GM06990 (cell line): ENCODE measurements around the gene ZNF638.
A peak's percentile ranks its signal among the peaks of the same experiment; 100 is the strongest.

Experiments used
- DNase-seq: peaks from one replicate; pipeline ENCODE4 v3.0.0-alpha.2; 2011; ENCODE audit not compliant: insufficient read length; ENCODE audit errors: extremely low read depth
- H3K27me3 ChIP-seq: replicated peaks from 2 replicates; pipeline ENCODE4 v1.6.0; 2011; ENCODE audit warnings: low read length; ENCODE audit not compliant: control insufficient read depth, insufficient read depth
- H3K36me3 ChIP-seq: 2 replicates; pipeline ENCODE4 v1.5.1; 2011; ENCODE audit warnings: low read length; ENCODE audit not compliant: control insufficient read depth, insufficient read depth
- H3K4me3 ChIP-seq: replicated peaks from 2 replicates; pipeline ENCODE4 v1.5.1; 2011; ENCODE audit warnings: low read depth, mild to moderate bottlenecking, control low read depth, low read length
- CTCF ChIP-seq: IDR thresholded peaks from 2 replicates; pipeline ENCODE4 v1.5.1; 2011; ENCODE audit warnings: low read length, control low read depth, mild to moderate bottlenecking, inconsistent platforms; ENCODE audit not compliant: insufficient read depth, poor library complexity, severe bottlenecking

ZNF638 gene

DNA sequence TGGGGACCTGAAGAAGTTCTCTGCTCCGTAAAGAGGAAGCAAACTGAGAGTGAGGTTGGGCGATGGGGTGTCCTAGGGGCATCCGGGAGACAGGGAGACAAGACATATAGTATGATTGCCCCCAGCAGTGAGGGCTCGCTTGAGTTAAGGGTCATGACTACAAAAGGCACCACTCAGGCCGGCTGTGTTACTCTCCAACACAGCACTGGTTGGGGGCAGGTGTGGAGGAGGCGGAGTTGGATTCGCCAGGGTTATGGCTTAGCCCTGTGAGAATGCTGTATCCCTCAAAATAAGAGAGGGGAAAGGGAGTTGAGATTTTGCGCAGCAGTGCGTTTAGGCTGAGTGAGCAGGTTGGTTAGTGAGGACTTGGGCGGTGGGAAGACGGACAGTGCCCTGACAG is 133.8 kb downstream of the ZNF638 start:
- TF ChIP-seq CTCF = no peak
- H3K27me3 ChIP-seq = peaks cover 4% of the 10 kb centered on the region
- no peak overlapping the region for H3K4me3 ChIP-seq
- H3K36me3 ChIP-seq = no peaks in the 10 kb centered on the region
- no peak for DNase-seq

DNA sequence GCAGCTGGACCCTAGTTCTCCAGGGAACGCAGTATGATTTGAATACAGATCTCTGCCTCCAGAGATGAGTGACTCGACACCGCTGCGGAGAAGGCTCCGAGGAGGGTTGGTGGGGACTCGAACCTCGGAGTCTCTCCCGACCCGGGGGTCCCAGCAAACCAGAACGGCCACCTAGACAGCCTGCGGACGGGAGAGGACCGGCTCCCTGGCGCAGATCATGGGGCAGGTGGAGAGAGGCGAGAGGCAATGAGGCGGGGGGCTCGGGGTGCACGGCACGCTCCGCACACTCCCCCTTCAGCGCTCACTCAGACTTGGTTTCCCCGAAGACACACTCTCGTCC is 134.3 kb downstream of the ZNF638 start:
- peaks cover 4% of the 10 kb centered on the region for H3K27me3 ChIP-seq
- no peak overlapping the region for H3K4me3 ChIP-seq
- no peak for DNase-seq
- no peak for TF ChIP-seq CTCF
- no peaks in the 10 kb centered on the region for H3K36me3 ChIP-seq

- DNase-seq = no peak
Measured at GRCh38 chr2:71466301-71467179, 135.0 kb downstream of the ZNF638 start.

GRCh38 chr2:71467180-71467815 is 135.7 kb downstream of the ZNF638 start:
- Histone ChIP-seq H3K27me3 (peaks cover 4% of the 10 kb centered on the region), H3K36me3 (no peaks in the 10 kb centered on the region), H3K4me3 (peak overlapping the region; percentile 56)
- no peak for TF ChIP-seq CTCF
- no peak for DNase-seq

More at GRCh38 chr2:71466301-71467179, 135.0 kb downstream of the ZNF638 start:
- Histone ChIP-seq H3K36me3 (no peaks in the 10 kb centered on the region), H3K27me3 (peaks cover 4% of the 10 kb centered on the region), H3K4me3 (peak overlapping the region; percentile 56)
- TF ChIP-seq CTCF = no peak

DNA sequence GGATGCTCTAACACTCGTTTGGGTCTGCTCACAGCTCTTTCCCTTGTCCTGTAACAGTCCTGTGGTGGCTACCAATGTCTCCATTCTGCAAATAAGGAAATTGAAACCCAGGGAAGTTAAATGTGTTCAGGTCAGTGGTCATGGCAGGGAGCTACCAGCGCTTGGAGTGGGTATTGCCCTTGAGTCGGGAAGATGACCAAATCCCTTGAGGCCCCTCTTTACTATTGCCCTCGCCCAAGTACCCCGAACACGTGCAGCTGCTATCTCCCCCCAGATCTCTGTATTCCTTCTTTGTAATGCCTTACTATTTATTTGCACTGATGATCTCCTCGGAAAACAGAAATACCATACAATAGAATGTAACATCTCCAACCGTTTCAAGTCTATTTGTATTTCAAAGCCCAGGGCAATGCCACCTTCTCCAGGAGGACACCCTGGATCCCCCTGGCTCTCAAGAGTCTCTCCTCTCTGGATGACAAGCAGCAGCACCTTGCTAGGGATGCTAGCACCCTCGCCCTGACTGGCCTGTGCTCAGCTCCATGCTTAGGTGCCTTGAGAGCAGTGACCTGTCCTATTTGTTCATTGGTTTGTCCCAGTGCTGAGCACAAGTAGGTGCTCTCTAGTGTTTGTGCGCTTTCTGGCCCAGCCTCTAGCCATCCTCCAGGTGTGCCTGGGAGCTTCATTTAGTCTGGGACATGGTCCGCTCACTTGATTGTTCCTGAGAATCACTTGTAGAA is 136.9 kb downstream of the ZNF638 start:
- DNase-seq = no peak
- Histone ChIP-seq H3K36me3 (no peaks in the 10 kb centered on the region), H3K4me3 (no peak overlapping the region), H3K27me3 (peaks cover 4% of the 10 kb centered on the region)
- no peak for TF ChIP-seq CTCF
